ENCODE data around the gene SH3PXD2A. TPM values are rescaled to one million over a fixed set of nuclear protein-coding genes. Genes with fewer than 3 reads are reported as not detected.
"Not testable (repeated sequence)": the region's sequence is repeated elsewhere in the genome, so short reads cannot be mapped to it uniquely, and the experiment has no call there.

The SH3PXD2A gene
- total RNA-seq, 1 donor from 2014 or later: 12.4 TPM

- H3K36me3 ChIP-seq (ENCODE audit: control insufficient read depth, insufficient read depth, low read length): peaks cover 11% of the 10 kb centered on the region
- H3K4me3 ChIP-seq (ENCODE audit: low read depth, low read length): no peak overlapping the region
- FAIRE-seq: peak; percentile 64
- H3K27me3 ChIP-seq (ENCODE audit: control insufficient read depth, insufficient read depth, low read length): no peaks in the 10 kb centered on the region
- peak; percentile 79 for DNase-seq (ENCODE audit: low read depth)
- TF ChIP-seq CTCF (IDR thresholded peaks at IDR 0.05; ENCODE audit: insufficient read depth, low read length, severe bottlenecking): no peak
Measured at GRCh38 chr10:103736044-103736443, 119.3 kb downstream of the SH3PXD2A start.

GRCh38 chr10:103734731-103735130, 120.6 kb downstream of the SH3PXD2A start:
- no peak for DNase-seq (ENCODE audit: low read depth)
- no peaks in the 10 kb centered on the region for H3K27me3 ChIP-seq (ENCODE audit: control insufficient read depth, insufficient read depth, low read length)
- H3K36me3 ChIP-seq (ENCODE audit: control insufficient read depth, insufficient read depth, low read length): peaks cover 18% of the 10 kb centered on the region
- FAIRE-seq: no peak
- no peak overlapping the region for H3K4me3 ChIP-seq (ENCODE audit: low read depth, low read length)
- no peak for TF ChIP-seq CTCF (IDR thresholded peaks at IDR 0.05; ENCODE audit: insufficient read depth, low read length, severe bottlenecking)

- no peaks in the 10 kb centered on the region for H3K27me3 ChIP-seq (ENCODE audit: control insufficient read depth, insufficient read depth, low read length)
- DNase-seq (ENCODE audit: low read depth): no peak
- no peak overlapping the region for H3K4me3 ChIP-seq (ENCODE audit: low read depth, low read length)
- peaks cover 22% of the 10 kb centered on the region for H3K36me3 ChIP-seq (ENCODE audit: control insufficient read depth, insufficient read depth, low read length)
- FAIRE-seq: no peak
- no peak for TF ChIP-seq CTCF (IDR thresholded peaks at IDR 0.05; ENCODE audit: insufficient read depth, low read length, severe bottlenecking)
Measured at GRCh38 chr10:103733045-103733419, 122.3 kb downstream of the SH3PXD2A start.

GRCh38 chr10:103732339-103733044, 122.9 kb downstream of the SH3PXD2A start:
- no peak for DNase-seq (ENCODE audit: low read depth)
- H3K36me3 ChIP-seq (ENCODE audit: control insufficient read depth, insufficient read depth, low read length): peaks cover 25% of the 10 kb centered on the region
- no peaks in the 10 kb centered on the region for H3K27me3 ChIP-seq (ENCODE audit: control insufficient read depth, insufficient read depth, low read length)
- no peak overlapping the region for H3K4me3 ChIP-seq (ENCODE audit: low read depth, low read length)
- no peak for TF ChIP-seq CTCF (IDR thresholded peaks at IDR 0.05; ENCODE audit: insufficient read depth, low read length, severe bottlenecking)
- peak; percentile 84 for FAIRE-seq

- no peak for TF ChIP-seq CTCF (IDR thresholded peaks at IDR 0.05; ENCODE audit: insufficient read depth, low read length, severe bottlenecking)
Measured at GRCh38 chr10:103731609-103732270, 123.6 kb downstream of the SH3PXD2A start.

GRCh38 chr10:103731026-103731425, 124.3 kb downstream of the SH3PXD2A start:
- not testable (repeated sequence) for H3K27me3 ChIP-seq (ENCODE audit: control insufficient read depth, insufficient read depth, low read length); FAIRE-seq; DNase-seq (ENCODE audit: low read depth); H3K4me3 ChIP-seq (ENCODE audit: low read depth, low read length)
- H3K36me3 ChIP-seq (ENCODE audit: control insufficient read depth, insufficient read depth, low read length): peaks cover 30% of the 10 kb centered on the region

More at GRCh38 chr10:103731609-103732270, 123.6 kb downstream of the SH3PXD2A start:
- H3K27me3 ChIP-seq (ENCODE audit: control insufficient read depth, insufficient read depth, low read length): no peaks in the 10 kb centered on the region
- H3K36me3 ChIP-seq (ENCODE audit: control insufficient read depth, insufficient read depth, low read length): peaks cover 29% of the 10 kb centered on the region
- H3K4me3 ChIP-seq (ENCODE audit: low read depth, low read length): no peak overlapping the region
- FAIRE-seq (no peak), DNase-seq (ENCODE audit: low read depth) (no peak)
